ENCODE results near the gene SCN4B. TPM values are rescaled to one million over a fixed set of nuclear protein-coding genes. Genes with fewer than 3 reads are reported as not detected.

SCN4B gene
- total RNA-seq, 1 donor from 2014 or later, result 1.1 TPM

GRCh38 chr11:118138839-118139420 is 13.7 kb downstream of the SCN4B start:
- intact Hi-C loops (cut with DNase I), result no loop called here
- no peaks in the 10 kb centered on the region for H3K9me3 ChIP-seq
- no peak for TF ChIP-seq CTCF (IDR thresholded peaks at IDR 0.05)
- no peaks in the 10 kb centered on the region for H3K4me1 ChIP-seq
- H3K27me3 ChIP-seq, result no peaks in the 10 kb centered on the region
- no peak overlapping the region for H3K4me3 ChIP-seq
- no peak for DNase-seq (ENCODE audit: low spot score in 2 of 2)
- H3K36me3 ChIP-seq, result no peaks in the 10 kb centered on the region
- no peak overlapping the region for H3K27ac ChIP-seq

GRCh38 chr11:118136801-118137200 is 15.8 kb downstream of the SCN4B start:
- no peak overlapping the region for H3K4me3 ChIP-seq
- no peak overlapping the region for H3K27ac ChIP-seq
- H3K36me3 ChIP-seq, result no peaks in the 10 kb centered on the region
- TF ChIP-seq CTCF (IDR thresholded peaks at IDR 0.05), result no peak
- DNase-seq (ENCODE audit: low spot score in 2 of 2), result no peak
- H3K9me3 ChIP-seq, result no peaks in the 10 kb centered on the region
- H3K27me3 ChIP-seq, result no peaks in the 10 kb centered on the region
- no peaks in the 10 kb centered on the region for H3K4me1 ChIP-seq
- intact Hi-C loops (cut with DNase I), result no loop called here

- no peak overlapping the region for H3K27ac ChIP-seq
- DNase-seq (ENCODE audit: low spot score in 2 of 2), result no peak
- H3K4me1 ChIP-seq, result no peaks in the 10 kb centered on the region
- no peak for TF ChIP-seq CTCF (IDR thresholded peaks at IDR 0.05)
- no peaks in the 10 kb centered on the region for H3K36me3 ChIP-seq
- no peaks in the 10 kb centered on the region for H3K9me3 ChIP-seq
- H3K27me3 ChIP-seq, result no peaks in the 10 kb centered on the region
- H3K4me3 ChIP-seq, result no peak overlapping the region
- intact Hi-C loops (cut with DNase I), result no loop called here
Measured at GRCh38 chr11:118136341-118136740, 16.3 kb downstream of the SCN4B start.

- intact Hi-C loops (cut with DNase I), result no loop called here
- no peak for TF ChIP-seq CTCF (IDR thresholded peaks at IDR 0.05)
- Histone ChIP-seq H3K27me3 (no peaks in the 10 kb centered on the region), H3K27ac (no peak overlapping the region), H3K36me3 (no peaks in the 10 kb centered on the region), H3K9me3 (no peaks in the 10 kb centered on the region), H3K4me1 (no peaks in the 10 kb centered on the region), H3K4me3 (no peak overlapping the region)
- DNase-seq (ENCODE audit: low spot score in 2 of 2), result no peak
Measured at GRCh38 chr11:118135796-118136165, 16.8 kb downstream of the SCN4B start.

GRCh38 chr11:118135051-118135795 is 17.4 kb downstream of the SCN4B start:
- Histone ChIP-seq H3K27me3 (no peaks in the 10 kb centered on the region), H3K4me3 (no peak overlapping the region), H3K36me3 (no peaks in the 10 kb centered on the region), H3K9me3 (no peaks in the 10 kb centered on the region), H3K27ac (no peak overlapping the region), H3K4me1 (no peaks in the 10 kb centered on the region)
- DNase-seq (ENCODE audit: low spot score in 2 of 2), result no peak
- intact Hi-C loops (cut with DNase I), result no loop called here
- no peak for TF ChIP-seq CTCF (IDR thresholded peaks at IDR 0.05)
